HG03460 (cell line): ENCODE data around the gene DBN1.
"Not testable (repeated sequence)": the region's sequence is repeated elsewhere in the genome, so short reads cannot be mapped to it uniquely, and the experiment has no call there.

Experiments
- ATAC-seq: cut with Tn5 transposase; IDR thresholded peaks from one replicate; pipeline ENCODE4 v1.9.1; 2021; ENCODE audit not compliant: unreplicated experiment

Gene DBN1

GRCh38 chr5:177431317-177432142 is 41.9 kb downstream of the DBN1 start:
- peak; percentile 41 for ATAC-seq

GRCh38 chr5:177430972-177431316 is 42.5 kb downstream of the DBN1 start:
- ATAC-seq: no peak

DNA sequence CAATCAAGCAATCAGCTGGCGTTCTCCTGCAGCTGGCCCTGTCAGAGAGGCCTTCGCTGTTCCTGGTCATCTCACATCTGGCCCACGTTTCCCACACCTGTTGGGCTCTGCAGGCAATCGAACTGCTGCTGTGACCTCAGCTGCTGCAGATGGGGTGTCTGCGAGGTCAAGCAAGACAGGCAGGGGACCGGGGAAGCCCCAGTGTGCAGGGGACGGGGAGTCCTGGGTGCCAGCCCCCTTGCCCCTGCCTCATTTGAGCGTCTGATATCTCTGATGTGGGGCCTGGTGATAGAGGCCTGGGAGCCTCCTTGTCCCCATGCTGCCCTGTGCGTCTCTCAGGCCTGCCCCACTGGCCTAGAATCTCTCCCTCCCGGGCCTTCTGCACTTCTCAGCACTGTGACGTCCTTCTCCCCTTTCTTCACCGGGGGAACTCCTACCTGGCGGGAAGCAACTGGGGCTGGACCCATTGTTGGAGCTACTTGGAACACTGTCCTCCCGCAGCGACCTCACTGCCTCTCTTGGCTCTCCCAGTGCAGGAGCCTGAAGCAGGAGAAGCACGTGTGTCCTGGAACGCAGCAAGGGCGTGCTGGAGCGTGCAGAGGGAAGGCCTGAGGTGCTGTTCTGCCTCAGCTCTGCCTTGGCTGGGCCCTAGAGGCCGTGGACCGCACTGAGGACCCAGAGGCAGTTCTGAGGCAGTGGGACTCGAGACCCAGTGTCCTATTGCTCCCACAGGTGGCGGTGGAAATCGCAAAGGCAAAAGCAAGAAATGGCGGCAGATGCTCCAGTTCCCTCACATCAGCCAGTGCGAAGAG is 43.1 kb downstream of the DBN1 start:
- no peak for ATAC-seq

GRCh38 chr5:177429248-177430040 is 44.0 kb downstream of the DBN1 start:
- ATAC-seq: no peak

GRCh38 chr5:177428574-177429217 is 44.7 kb downstream of the DBN1 start:
- no peak for ATAC-seq

- ATAC-seq: no peak
Observed at GRCh38 chr5:177427919-177428573, 45.4 kb downstream of the DBN1 start.

GRCh38 chr5:177427211-177427822 is 46.1 kb downstream of the DBN1 start:
- no peak for ATAC-seq

- ATAC-seq: peak; percentile 3
Observed at GRCh38 chr5:177426566-177427210, 46.7 kb downstream of the DBN1 start, which contains the start of gene GRK6. GRK6 (plus strand) TSS chr5:177426676; CDS start chr5:177426846, 170 bp downstream.

DNA sequence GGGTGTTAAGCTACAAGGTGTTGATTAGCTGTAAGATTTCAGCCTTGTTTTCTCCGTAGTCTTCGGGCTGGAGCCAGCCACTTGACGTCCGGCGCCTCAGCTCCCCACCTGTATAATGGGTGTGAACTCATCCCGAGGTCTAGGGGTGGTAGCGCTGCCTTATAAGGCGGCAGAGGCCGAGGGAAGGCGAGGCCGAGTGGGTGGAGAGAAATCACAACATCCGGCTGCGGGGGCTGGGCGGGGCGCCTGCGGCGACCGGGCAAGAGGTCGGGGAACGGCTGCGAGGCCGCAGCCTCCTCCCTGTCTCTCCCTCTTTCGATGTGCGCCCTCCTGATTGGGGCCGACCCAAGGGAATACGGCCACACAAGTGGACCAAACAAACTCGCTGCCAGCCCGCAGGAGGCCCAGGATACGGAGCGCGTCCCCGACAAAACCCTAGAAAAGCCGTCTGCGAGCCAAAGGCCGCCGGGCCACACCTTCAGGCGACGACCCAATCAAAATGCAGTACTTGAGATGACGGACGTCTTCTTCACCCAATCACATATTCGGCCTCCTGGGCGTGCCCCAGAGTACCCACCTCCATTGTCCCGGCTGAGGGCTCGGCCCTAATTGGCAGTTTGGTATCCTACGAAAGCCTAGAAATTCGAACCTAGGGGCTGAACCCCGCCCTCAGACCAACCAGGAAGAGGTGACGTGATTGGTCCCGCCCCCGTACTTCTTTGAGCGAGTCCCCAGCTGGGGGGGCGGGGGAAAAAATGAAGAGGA is 47.5 kb downstream of the DBN1 start:
- ATAC-seq: peak; percentile 77

DNA sequence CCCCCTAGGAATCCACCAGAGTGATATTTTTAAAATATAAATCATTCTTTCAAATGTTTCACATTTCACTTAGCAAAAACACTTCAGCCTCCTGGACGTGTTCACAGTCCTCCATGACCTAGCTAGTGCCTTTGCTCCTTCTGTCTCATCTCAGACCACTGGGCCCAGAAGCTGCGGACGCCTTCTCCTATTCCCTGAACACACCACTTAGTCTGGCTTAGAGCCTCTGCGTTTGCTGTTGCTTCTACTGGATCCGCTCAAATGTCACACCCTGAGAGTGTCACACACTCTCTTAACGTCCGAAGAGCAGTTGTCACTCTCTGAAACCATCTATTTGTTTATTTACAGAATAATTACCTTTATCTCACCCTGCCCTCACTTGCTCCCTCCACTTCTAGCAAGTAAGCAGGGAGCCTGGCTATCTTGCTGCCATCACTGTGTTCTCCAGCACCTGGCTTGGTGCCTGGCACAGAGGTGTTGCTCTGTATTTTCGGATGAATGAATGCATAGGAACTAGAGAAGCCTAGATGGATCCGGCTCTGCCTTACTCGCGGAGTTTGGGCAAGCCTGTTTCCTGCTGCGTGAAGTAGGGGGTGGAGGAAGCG is 48.1 kb downstream of the DBN1 start:
- no peak for ATAC-seq

GRCh38 chr5:177423671-177424070 is 49.8 kb downstream of the DBN1 start:
- no peak for ATAC-seq

- ATAC-seq: no peak
Observed at GRCh38 chr5:177421062-177421798, 52.2 kb downstream of the DBN1 start.

GRCh38 chr5:177420472-177420871 is 53.0 kb downstream of the DBN1 start:
- ATAC-seq: not testable (repeated sequence)

DNA sequence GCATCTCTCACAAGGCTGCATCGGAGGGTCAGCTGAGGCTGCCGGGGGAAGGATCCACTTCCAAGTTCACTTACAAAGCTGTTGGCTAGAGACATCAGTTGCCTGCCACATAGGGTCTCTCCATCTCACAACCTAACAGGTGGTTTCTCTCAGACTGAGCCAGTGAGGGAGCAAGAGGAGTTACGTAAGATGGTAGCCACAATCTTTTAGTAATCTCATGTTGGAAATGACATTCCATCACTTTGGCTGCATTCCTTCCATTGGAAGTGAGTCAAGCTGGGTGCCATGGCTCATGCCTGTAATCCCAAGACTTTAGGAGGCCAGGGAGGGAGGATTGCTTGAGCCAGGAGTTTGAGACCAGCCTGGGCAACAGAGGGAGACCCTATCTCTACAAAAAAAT is 54.4 kb downstream of the DBN1 start:
- ATAC-seq: no peak

DNA sequence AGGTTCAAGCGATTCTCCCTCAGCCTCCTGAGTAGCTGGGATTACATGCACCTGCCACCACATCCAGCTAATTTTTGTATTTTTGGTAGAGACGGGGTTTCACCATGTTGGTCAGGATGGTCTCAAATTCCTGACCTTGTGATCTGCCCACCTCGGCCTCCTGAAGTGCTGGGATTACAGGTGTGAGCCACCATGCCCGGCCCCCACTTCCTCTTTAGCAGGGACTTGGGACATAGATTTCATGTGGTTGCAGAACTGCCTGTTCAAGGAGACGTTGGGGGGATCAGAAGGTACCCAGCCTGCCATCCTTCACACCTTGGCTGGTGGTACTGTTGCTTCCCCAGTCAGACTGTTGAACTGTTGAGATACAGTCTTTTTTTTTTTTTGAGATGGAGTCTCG is 56.4 kb downstream of the DBN1 start:
- ATAC-seq: not testable (repeated sequence)

- ATAC-seq: no peak
Observed at GRCh38 chr5:177414481-177414880, 59.0 kb downstream of the DBN1 start.

DNA sequence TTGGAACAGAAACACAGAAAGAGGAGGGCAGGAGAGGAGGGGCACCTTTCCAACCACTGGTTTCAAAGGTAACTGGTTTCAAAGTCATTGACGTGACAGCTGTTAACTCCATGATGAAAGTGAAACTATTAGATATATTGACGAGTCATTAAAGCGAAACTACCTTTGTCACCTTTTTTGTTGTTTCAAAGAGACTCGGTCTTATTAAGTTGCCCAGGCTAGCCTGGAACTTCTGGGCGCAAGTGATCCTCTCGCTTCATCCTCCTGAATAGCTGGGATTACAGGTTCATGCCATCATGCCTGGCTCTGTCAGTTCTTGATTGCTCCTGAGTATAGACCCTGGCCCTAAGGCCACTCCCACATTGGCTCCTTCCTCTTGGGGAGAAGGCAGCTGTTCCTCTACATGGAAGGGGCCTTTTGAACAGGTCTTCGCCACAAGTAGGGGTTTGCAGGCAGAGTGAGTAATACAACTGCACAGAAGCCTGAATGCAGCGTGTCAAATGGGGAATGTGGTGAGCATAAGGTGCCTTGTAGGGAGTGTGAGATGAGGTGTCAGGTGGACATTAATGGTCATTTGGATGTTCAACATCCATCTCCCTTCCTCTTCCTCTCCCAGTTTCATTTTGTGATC is 60.7 kb downstream of the DBN1 start:
- peak; percentile 62 for ATAC-seq
